ENCODE results near the gene MRTFA.

MRTFA gene

DNA sequence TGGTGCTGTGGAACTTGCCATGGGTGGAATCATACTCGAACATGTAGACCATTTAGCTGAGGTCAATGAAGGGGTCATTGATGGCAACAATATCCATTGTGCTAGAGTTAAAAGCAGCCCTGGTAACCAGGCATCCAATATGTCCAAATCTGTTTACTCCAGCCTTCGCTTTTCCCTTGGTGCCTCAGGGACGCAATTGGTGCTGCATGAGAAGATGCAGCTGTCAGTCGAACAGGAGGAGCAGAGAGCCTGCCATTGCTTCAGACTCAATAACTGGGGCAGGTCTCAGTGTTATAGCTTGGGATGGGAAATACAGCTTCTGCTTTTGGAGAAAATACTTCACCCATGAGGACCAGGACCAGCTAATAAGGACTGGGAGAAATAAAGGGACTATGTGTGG lies 37.8 kb upstream of the MRTFA start:
- no peak overlapping the region for H3K9ac ChIP-seq (ENCODE audit: low read depth, low read length)
- H3K36me3 ChIP-seq (ENCODE audit: control insufficient read depth, insufficient read depth, low read length) = no peaks in the 10 kb centered on the region
- no peaks in the 10 kb centered on the region for H3K27me3 ChIP-seq (ENCODE audit: control insufficient read depth, insufficient read depth, low read length)
- H3K27ac ChIP-seq (ENCODE audit: low read depth, low read length) = no peak overlapping the region
- no peaks in the 10 kb centered on the region for H3K9me3 ChIP-seq (ENCODE audit: control insufficient read depth, insufficient read depth, low read length)
- no peak overlapping the region for H3K4me3 ChIP-seq (ENCODE audit: low read depth, low read length)
- peaks cover 8% of the 10 kb centered on the region for H3K4me1 ChIP-seq (ENCODE audit: control insufficient read depth, insufficient read depth, low read length)

DNA sequence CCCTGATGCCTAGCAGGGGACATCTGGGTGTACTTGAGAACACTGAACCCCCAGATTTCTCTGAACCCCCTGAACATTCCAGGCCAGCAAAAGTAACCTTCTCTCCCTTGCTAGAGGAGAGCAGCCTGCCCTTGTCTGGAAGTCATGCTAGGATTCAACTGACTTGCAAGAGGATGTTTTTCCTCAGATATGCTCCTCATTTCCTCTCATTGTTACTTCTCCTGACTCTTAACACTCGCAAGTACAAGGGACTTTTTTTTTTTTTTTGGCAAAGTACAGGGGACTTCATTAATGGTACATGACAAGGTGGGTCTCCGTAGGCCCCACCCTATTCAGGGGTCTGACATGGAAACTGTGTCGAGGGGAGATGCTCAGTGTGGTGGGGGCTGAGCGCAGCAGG lies 36.5 kb upstream of the MRTFA start:
- Histone ChIP-seq H3K4me1 (ENCODE audit: control insufficient read depth, insufficient read depth, low read length) (no peaks in the 10 kb centered on the region), H3K9ac (ENCODE audit: low read depth, low read length) (no peak overlapping the region), H3K36me3 (ENCODE audit: control insufficient read depth, insufficient read depth, low read length) (no peaks in the 10 kb centered on the region), H3K27me3 (ENCODE audit: control insufficient read depth, insufficient read depth, low read length) (no peaks in the 10 kb centered on the region), H3K4me3 (ENCODE audit: low read depth, low read length) (no peak overlapping the region), H3K27ac (ENCODE audit: low read depth, low read length) (no peak overlapping the region), H3K9me3 (ENCODE audit: control insufficient read depth, insufficient read depth, low read length) (no peaks in the 10 kb centered on the region)

DNA sequence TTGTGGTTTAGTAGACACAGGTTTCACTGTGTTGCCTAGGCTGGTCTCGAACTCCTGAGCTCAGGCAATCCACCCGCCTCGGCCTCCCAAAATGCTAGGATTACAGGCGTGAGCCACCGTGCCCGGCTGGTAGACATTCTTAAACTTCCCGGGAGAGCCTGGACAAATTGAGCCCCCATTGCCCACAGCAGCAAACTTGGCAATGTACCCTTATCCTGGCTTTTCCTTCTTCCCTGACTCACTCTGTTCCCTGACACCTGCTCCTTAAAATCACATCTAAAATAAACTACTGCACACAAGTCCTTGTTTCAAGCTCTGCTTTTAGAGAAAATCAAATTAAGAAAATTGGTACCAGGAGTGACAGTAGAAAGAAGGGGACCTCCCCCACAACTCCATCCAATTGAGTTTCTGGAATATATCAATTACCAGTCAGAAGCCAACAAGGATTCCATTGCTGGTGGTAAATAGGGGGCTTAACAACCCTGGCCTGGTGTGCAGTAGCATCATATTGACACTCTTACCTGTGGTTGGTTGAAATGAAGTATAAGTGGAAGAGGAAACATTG lies 35.4 kb upstream of the MRTFA start:
- Histone ChIP-seq H3K27me3 (ENCODE audit: control insufficient read depth, insufficient read depth, low read length) (no peaks in the 10 kb centered on the region), H3K36me3 (ENCODE audit: control insufficient read depth, insufficient read depth, low read length) (no peaks in the 10 kb centered on the region), H3K9me3 (ENCODE audit: control insufficient read depth, insufficient read depth, low read length) (no peaks in the 10 kb centered on the region), H3K4me3 (ENCODE audit: low read depth, low read length) (no peak overlapping the region), H3K27ac (ENCODE audit: low read depth, low read length) (no peak overlapping the region), H3K4me1 (ENCODE audit: control insufficient read depth, insufficient read depth, low read length) (no peaks in the 10 kb centered on the region), H3K9ac (ENCODE audit: low read depth, low read length) (no peak overlapping the region)

DNA sequence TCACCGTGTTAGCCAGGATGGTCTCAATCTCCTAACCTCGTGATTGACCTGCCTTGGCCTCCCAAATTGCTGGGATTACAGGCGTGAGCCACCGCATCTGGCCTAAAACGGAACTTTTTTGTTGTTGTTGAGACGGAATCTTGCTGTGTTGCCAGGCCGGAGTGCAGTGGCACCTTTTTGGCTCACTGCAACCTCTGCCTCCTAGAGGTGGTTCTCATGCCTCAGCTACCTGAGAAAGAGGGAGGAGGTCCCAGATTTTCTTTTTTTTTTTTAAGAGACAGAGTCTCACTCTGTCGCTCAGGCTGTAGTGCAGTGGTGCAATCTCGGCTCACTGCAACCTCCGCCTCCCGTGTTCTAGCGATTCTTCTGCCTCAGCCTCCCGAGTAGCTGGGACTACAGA lies 34.9 kb upstream of the MRTFA start:
- Histone ChIP-seq H3K9me3 (ENCODE audit: control insufficient read depth, insufficient read depth, low read length) (no peaks in the 10 kb centered on the region), H3K27me3 (ENCODE audit: control insufficient read depth, insufficient read depth, low read length) (no peaks in the 10 kb centered on the region), H3K9ac (ENCODE audit: low read depth, low read length) (no peak overlapping the region), H3K4me1 (ENCODE audit: control insufficient read depth, insufficient read depth, low read length) (no peaks in the 10 kb centered on the region), H3K36me3 (ENCODE audit: control insufficient read depth, insufficient read depth, low read length) (no peaks in the 10 kb centered on the region), H3K27ac (ENCODE audit: low read depth, low read length) (no peak overlapping the region), H3K4me3 (ENCODE audit: low read depth, low read length) (no peak overlapping the region)

DNA sequence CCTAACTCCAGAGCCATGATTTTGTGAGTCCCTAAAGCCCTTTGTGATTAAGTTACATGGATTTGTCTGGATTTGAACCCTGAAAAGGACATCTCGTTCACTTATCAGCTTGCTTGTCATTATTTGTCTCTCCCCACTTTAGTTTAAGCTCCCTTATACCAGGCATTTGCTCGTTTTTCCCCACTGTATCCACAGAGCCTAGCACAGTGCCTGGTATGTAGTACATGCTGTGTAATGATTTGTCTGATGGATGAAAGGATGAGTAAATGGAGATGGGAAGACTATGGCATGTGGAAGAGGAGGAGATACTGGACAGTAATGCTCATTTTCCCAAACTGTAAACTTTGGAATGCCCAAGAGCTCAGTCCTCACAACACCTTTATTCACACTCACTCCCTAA lies 33.5 kb upstream of the MRTFA start:
- H3K27me3 ChIP-seq (ENCODE audit: control insufficient read depth, insufficient read depth, low read length) = no peaks in the 10 kb centered on the region
- H3K4me3 ChIP-seq (ENCODE audit: low read depth, low read length) = no peak overlapping the region

DNA sequence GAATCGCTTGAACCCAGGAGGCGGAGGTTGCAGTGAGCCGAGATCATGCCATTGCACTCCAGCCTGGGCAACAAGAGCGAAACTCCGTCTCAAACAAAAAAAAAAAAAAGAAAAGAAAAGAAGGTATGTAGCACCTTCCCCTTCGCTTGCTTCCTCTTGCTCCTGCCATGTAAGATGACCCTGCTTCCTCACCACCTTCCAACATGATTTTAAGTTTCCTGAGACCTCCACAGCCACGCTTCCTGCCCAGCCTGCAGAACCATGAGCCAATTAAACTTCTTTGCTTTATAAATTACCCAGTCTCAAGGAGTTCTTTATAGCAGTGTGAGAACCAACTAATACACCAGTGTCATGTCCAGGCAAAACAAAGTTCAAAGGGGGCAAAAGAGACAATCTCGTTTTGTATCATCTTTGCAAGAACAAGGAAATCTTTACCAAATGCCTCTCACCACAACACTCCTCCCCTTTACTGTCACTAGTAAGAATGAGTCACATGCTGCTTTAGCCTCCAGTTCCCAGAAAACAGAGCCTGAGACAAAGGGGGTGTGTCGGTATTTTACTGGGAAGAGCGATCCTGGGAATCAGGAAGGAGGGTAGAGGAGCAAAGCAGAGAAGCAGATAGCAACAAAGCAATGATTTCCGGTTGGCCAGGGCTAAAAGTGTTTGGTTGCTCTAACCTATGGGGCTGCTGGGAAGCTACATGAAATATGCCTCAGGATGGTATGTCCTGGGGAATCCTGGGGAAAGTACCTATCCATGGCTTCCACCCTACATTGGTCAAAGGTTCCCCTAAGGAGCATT lies 32.3 kb upstream of the MRTFA start:
- H3K27ac ChIP-seq (ENCODE audit: low read depth, low read length) = no peak overlapping the region
- no peak overlapping the region for H3K4me3 ChIP-seq (ENCODE audit: low read depth, low read length)
- no peaks in the 10 kb centered on the region for H3K9me3 ChIP-seq (ENCODE audit: control insufficient read depth, insufficient read depth, low read length)
- H3K9ac ChIP-seq (ENCODE audit: low read depth, low read length) = no peak overlapping the region
- H3K36me3 ChIP-seq (ENCODE audit: control insufficient read depth, insufficient read depth, low read length) = no peaks in the 10 kb centered on the region
- no peaks in the 10 kb centered on the region for H3K27me3 ChIP-seq (ENCODE audit: control insufficient read depth, insufficient read depth, low read length)
- H3K4me1 ChIP-seq (ENCODE audit: control insufficient read depth, insufficient read depth, low read length) = no peaks in the 10 kb centered on the region

More for the DNA sequence above, 33.5 kb upstream of the MRTFA start:
- Histone ChIP-seq H3K4me1 (ENCODE audit: control insufficient read depth, insufficient read depth, low read length) (no peaks in the 10 kb centered on the region), H3K27ac (ENCODE audit: low read depth, low read length) (no peak overlapping the region), H3K9me3 (ENCODE audit: control insufficient read depth, insufficient read depth, low read length) (no peaks in the 10 kb centered on the region), H3K9ac (ENCODE audit: low read depth, low read length) (no peak overlapping the region), H3K36me3 (ENCODE audit: control insufficient read depth, insufficient read depth, low read length) (no peaks in the 10 kb centered on the region)

DNA sequence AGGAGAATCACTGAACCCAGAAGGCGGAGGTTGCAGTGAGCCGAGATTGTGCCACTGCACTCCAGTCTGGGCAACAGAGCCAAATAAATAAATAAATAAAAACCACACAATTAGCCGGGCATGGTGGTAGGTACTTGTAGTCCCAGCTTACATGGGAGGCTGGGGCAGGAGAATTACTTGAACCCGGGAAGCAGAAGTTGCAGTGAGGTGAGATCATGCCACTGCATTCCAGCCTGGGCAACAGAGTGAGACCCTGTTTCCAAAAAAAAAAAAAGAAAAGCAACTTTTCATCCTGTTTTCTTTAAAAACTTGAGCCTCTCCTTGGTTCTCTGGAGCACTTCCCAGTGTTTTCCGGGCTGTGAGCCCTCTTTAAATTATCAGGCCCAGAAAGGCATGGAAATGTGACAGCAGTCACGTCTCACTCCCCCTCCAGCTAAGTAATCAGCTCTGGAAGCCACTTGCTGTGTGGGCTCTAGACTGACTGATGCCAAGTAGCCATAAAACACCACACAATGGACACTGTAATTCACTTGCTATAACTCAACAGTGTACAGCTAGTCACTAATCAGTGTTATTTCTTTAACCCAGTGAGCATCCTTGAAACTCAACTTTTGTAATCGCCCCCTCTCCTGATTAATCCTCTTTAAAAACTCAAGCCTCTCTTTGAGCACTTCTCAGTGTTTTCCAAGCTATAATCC lies 29.8 kb upstream of the MRTFA start:
- H3K9ac ChIP-seq (ENCODE audit: low read depth, low read length) = no peak overlapping the region
- H3K27me3 ChIP-seq (ENCODE audit: control insufficient read depth, insufficient read depth, low read length) = no peaks in the 10 kb centered on the region
- H3K27ac ChIP-seq (ENCODE audit: low read depth, low read length) = no peak overlapping the region
- no peaks in the 10 kb centered on the region for H3K4me1 ChIP-seq (ENCODE audit: control insufficient read depth, insufficient read depth, low read length)
- no peaks in the 10 kb centered on the region for H3K36me3 ChIP-seq (ENCODE audit: control insufficient read depth, insufficient read depth, low read length)
- H3K9me3 ChIP-seq (ENCODE audit: control insufficient read depth, insufficient read depth, low read length) = no peaks in the 10 kb centered on the region
- H3K4me3 ChIP-seq (ENCODE audit: low read depth, low read length) = no peak overlapping the region

DNA sequence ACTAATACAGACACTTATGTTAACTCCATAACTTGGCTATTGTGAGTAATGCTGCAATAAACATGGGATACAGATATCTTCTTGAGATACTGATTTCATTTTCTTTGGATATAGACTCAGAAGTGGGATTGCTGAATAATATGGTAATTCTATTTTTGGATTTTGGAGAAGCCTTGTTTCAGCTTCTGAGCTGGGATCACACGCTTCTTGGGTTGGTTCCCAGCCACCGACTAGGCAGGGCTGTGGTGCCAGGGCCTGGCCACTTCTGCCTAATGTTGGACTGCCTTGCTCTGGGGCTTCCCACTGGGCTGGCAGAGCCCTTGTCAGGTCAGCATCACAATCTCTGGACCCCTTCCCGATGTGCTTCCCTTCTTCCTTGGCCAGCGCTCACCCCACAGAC lies 28.8 kb upstream of the MRTFA start:
- Histone ChIP-seq H3K36me3 (ENCODE audit: control insufficient read depth, insufficient read depth, low read length) (no peaks in the 10 kb centered on the region), H3K27ac (ENCODE audit: low read depth, low read length) (no peak overlapping the region), H3K4me1 (ENCODE audit: control insufficient read depth, insufficient read depth, low read length) (no peaks in the 10 kb centered on the region), H3K9me3 (ENCODE audit: control insufficient read depth, insufficient read depth, low read length) (no peaks in the 10 kb centered on the region), H3K9ac (ENCODE audit: low read depth, low read length) (no peak overlapping the region), H3K27me3 (ENCODE audit: control insufficient read depth, insufficient read depth, low read length) (no peaks in the 10 kb centered on the region), H3K4me3 (ENCODE audit: low read depth, low read length) (no peak overlapping the region)

DNA sequence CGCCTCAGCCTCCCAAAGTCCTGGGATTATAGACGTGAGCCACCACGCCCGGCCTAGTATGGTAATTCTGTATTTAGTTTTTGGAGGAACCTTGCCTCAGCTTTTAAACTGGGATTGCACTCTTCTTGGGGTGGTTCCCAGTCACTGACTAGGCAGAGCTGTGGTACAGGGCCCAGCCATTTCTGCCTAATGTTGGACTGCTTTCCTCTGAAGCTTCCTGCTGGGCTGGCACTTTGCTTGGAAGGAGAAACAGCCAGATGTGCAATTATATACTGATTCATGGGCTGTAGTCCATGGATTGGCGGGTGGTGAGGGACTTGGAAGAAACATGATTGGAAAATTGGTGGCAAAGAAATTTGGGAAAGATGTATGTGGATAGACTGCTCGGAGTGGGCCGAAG lies 25.2 kb upstream of the MRTFA start:
- H3K36me3 ChIP-seq (ENCODE audit: control insufficient read depth, insufficient read depth, low read length) = no peaks in the 10 kb centered on the region
- H3K4me3 ChIP-seq (ENCODE audit: low read depth, low read length) = no peak overlapping the region
- no peaks in the 10 kb centered on the region for H3K27me3 ChIP-seq (ENCODE audit: control insufficient read depth, insufficient read depth, low read length)
- H3K4me1 ChIP-seq (ENCODE audit: control insufficient read depth, insufficient read depth, low read length) = no peaks in the 10 kb centered on the region
- no peak overlapping the region for H3K9ac ChIP-seq (ENCODE audit: low read depth, low read length)
- H3K27ac ChIP-seq (ENCODE audit: low read depth, low read length) = no peak overlapping the region
- H3K9me3 ChIP-seq (ENCODE audit: control insufficient read depth, insufficient read depth, low read length) = no peaks in the 10 kb centered on the region

DNA sequence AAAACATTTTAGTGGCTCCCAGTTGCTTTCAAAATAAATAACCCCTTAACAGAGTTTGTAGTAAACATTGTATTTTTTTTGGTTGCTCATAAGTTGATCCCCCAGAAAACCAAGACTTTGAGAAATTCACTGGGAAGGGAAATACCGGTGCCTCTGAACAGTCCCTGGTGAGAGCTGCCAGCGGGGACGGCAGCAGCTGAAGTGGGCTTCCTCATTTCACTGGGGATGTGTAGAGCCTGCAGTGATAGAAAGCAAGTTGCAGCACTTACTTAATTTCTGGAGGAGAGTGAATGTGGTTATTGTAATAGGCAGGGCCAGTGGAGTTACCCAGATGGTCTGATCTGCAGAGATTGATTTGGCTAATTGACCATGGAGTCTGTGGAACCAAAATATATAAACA lies 24.2 kb upstream of the MRTFA start:
- H3K9me3 ChIP-seq (ENCODE audit: control insufficient read depth, insufficient read depth, low read length) = no peaks in the 10 kb centered on the region
- H3K27me3 ChIP-seq (ENCODE audit: control insufficient read depth, insufficient read depth, low read length) = no peaks in the 10 kb centered on the region
- no peaks in the 10 kb centered on the region for H3K4me1 ChIP-seq (ENCODE audit: control insufficient read depth, insufficient read depth, low read length)
- no peaks in the 10 kb centered on the region for H3K36me3 ChIP-seq (ENCODE audit: control insufficient read depth, insufficient read depth, low read length)
- H3K9ac ChIP-seq (ENCODE audit: low read depth, low read length) = no peak overlapping the region
- H3K4me3 ChIP-seq (ENCODE audit: low read depth, low read length) = no peak overlapping the region
- no peak overlapping the region for H3K27ac ChIP-seq (ENCODE audit: low read depth, low read length)

DNA sequence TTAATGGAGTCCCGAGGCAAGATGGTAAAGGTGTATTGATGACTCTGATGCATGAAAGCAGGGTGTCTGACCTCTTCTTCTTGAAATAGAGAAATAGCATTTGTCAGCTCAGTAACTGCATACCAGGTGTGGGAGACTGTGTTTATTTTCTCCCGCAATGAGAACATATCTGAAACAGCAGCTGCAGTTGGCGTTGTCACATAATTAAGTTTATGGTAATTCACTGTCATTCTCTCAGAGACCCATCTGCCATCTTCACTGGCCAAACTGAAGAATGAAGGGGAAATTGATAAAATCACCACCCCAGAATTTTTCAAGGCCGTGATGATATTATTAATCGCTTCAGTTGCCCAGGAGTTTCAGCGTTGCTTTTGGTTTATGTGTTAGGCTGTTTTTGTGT lies 22.6 kb upstream of the MRTFA start:
- Histone ChIP-seq H3K4me1 (ENCODE audit: control insufficient read depth, insufficient read depth, low read length) (peaks cover 3% of the 10 kb centered on the region; the same call in 1 of the 2 replicates), H3K27ac (ENCODE audit: low read depth, low read length) (no peak overlapping the region), H3K36me3 (ENCODE audit: control insufficient read depth, insufficient read depth, low read length) (no peaks in the 10 kb centered on the region), H3K27me3 (ENCODE audit: control insufficient read depth, insufficient read depth, low read length) (no peaks in the 10 kb centered on the region), H3K4me3 (ENCODE audit: low read depth, low read length) (no peak overlapping the region), H3K9me3 (ENCODE audit: control insufficient read depth, insufficient read depth, low read length) (no peaks in the 10 kb centered on the region), H3K9ac (ENCODE audit: low read depth, low read length) (no peak overlapping the region)

Measured in HUES48 (cell line).